ENCODE data around the gene ZNF792.
"Not testable (repeated sequence)": the region's sequence is repeated elsewhere in the genome, so short reads cannot be mapped to it uniquely, and the experiment has no call there.

Gene ZNF792

GRCh38 chr19:34995551-34995950 lies 31.5 kb upstream of the ZNF792 start:
- H3K9me3 ChIP-seq (ENCODE audit: insufficient read depth, low read depth, low read length), result peaks cover 3% of the 10 kb centered on the region
- no peak overlapping the region for H4K91ac ChIP-seq (ENCODE audit: low read depth, low read length)
- no peak overlapping the region for H3K18ac ChIP-seq (ENCODE audit: low read length)
- DNase-seq, result no peak
- H2BK120ac ChIP-seq (ENCODE audit: insufficient read depth, low read length, poor library complexity), result no peak overlapping the region
- H2AK5ac ChIP-seq (ENCODE audit: low read length), result no peak overlapping the region
- H2AFZ ChIP-seq (ENCODE audit: insufficient read depth, low read length, poor library complexity), result no peak overlapping the region
- H3K14ac ChIP-seq (ENCODE audit: low read length), result no peak overlapping the region
- no peak overlapping the region for H3K27ac ChIP-seq (ENCODE audit: low read depth, low read length)
- no peak overlapping the region for H3K4ac ChIP-seq (ENCODE audit: low read depth, low read length)
- no peak overlapping the region for H4K12ac ChIP-seq (ENCODE audit: low read depth, low read length)
- no CpG with 5 or more reads among the region's 8 CpGs for WGBS (ENCODE audit: extremely low coverage, insufficient coverage, insufficient read length)
- peaks cover 8% of the 10 kb centered on the region for H3K79me1 ChIP-seq (ENCODE audit: low read length)
- no peak overlapping the region for H3K4me3 ChIP-seq (ENCODE audit: low read depth, low read length)
- no peaks in the 10 kb centered on the region for H3K36me3 ChIP-seq (ENCODE audit: control insufficient read depth in 1 of 2, insufficient read depth in 2 of 2, low read length in 2 of 2)
- H4K8ac ChIP-seq (ENCODE audit: low read depth, low read length), result no peak overlapping the region
- peaks cover 2 to 8% of the 10 kb centered on the region in 2 experiments for H3K4me1 ChIP-seq (ENCODE audit: control insufficient read depth in 1 of 2, insufficient read depth in 2 of 2, low read length in 2 of 2)
- no peaks in the 10 kb centered on the region for H3K27me3 ChIP-seq (ENCODE audit: insufficient read depth, low read length)
- no peak overlapping the region for H3K4me2 ChIP-seq (ENCODE audit: low read length)
- H3K9ac ChIP-seq (ENCODE audit: low read length), result no peak overlapping the region
- no peak overlapping the region for H3K23ac ChIP-seq (ENCODE audit: low read length)
- H3K79me2 ChIP-seq (ENCODE audit: control insufficient read depth, insufficient read depth, low read length, poor library complexity), result peaks cover 5% of the 10 kb centered on the region
- no peak overlapping the region for H2BK12ac ChIP-seq (ENCODE audit: low read length)
- H2BK5ac ChIP-seq (ENCODE audit: low read depth, low read length, poor library complexity), result no peak overlapping the region

GRCh38 chr19:34994643-34995541 lies 30.9 kb upstream of the ZNF792 start:
- Histone ChIP-seq H3K9me3 (ENCODE audit: insufficient read depth, low read depth, low read length) (peaks cover 3% of the 10 kb centered on the region), H3K14ac (ENCODE audit: low read length) (no peak overlapping the region), H3K4me1 (ENCODE audit: control insufficient read depth in 1 of 2, insufficient read depth in 2 of 2, low read length in 2 of 2) (peaks cover 2 to 8% of the 10 kb centered on the region in 2 experiments), H2BK120ac (ENCODE audit: insufficient read depth, low read length, poor library complexity) (no peak overlapping the region), H3K4ac (ENCODE audit: low read depth, low read length) (no peak overlapping the region), H3K79me1 (ENCODE audit: low read length) (peaks cover 5% of the 10 kb centered on the region), H3K4me2 (ENCODE audit: low read length) (no peak overlapping the region), H3K27ac (ENCODE audit: low read depth, low read length) (no peak overlapping the region), H2BK12ac (ENCODE audit: low read length) (no peak overlapping the region), H3K79me2 (ENCODE audit: control insufficient read depth, insufficient read depth, low read length, poor library complexity) (peaks cover 2% of the 10 kb centered on the region), H3K4me3 (ENCODE audit: low read depth, low read length) (no peak overlapping the region), H4K91ac (ENCODE audit: low read depth, low read length) (no peak overlapping the region), H3K9ac (ENCODE audit: low read length) (no peak overlapping the region), H3K36me3 (ENCODE audit: control insufficient read depth in 1 of 2, insufficient read depth in 2 of 2, low read length in 2 of 2) (no peaks in the 10 kb centered on the region), H3K27me3 (ENCODE audit: insufficient read depth, low read length) (no peaks in the 10 kb centered on the region), H3K23ac (ENCODE audit: low read length) (no peak overlapping the region), H2AFZ (ENCODE audit: insufficient read depth, low read length, poor library complexity) (no peak overlapping the region), H4K12ac (ENCODE audit: low read depth, low read length) (no peak overlapping the region), H2AK5ac (ENCODE audit: low read length) (no peak overlapping the region), H4K8ac (ENCODE audit: low read depth, low read length) (no peak overlapping the region), H3K18ac (ENCODE audit: low read length) (no peak overlapping the region), H2BK5ac (ENCODE audit: low read depth, low read length, poor library complexity) (no peak overlapping the region)
- no CpG with 5 or more reads among the region's 17 CpGs for WGBS (ENCODE audit: extremely low coverage, insufficient coverage, insufficient read length)
- DNase-seq, result no peak

DNA sequence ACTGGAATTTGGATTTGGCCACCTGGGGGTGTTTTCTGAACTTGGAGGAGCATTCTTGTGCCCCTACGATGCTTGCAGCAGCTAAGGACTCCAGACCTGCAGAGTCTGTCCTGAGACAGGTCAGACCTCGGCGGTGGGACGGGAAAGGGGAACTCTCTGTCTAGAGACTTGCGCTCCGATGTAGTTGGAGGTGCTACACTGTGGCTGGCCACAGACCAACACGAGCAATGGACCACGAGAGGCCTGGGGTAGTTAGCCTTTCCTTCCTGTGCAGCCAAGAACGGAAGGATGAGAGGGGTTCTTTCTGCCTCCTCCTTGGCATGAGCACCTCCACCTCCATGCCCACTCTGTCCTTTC lies 30.2 kb upstream of the ZNF792 start:
- H3K27ac ChIP-seq (ENCODE audit: low read depth, low read length), result no peak overlapping the region
- no peaks in the 10 kb centered on the region for H3K36me3 ChIP-seq (ENCODE audit: control insufficient read depth in 1 of 2, insufficient read depth in 2 of 2, low read length in 2 of 2)
- no peak overlapping the region for H4K12ac ChIP-seq (ENCODE audit: low read depth, low read length)
- H2AK5ac ChIP-seq (ENCODE audit: low read length), result no peak overlapping the region
- no peak overlapping the region for H4K91ac ChIP-seq (ENCODE audit: low read depth, low read length)
- H3K23ac ChIP-seq (ENCODE audit: low read length), result no peak overlapping the region
- H4K8ac ChIP-seq (ENCODE audit: low read depth, low read length), result no peak overlapping the region
- H2BK12ac ChIP-seq (ENCODE audit: low read length), result no peak overlapping the region
- H3K79me2 ChIP-seq (ENCODE audit: control insufficient read depth, insufficient read depth, low read length, poor library complexity), result no peaks in the 10 kb centered on the region
- H3K79me1 ChIP-seq (ENCODE audit: low read length), result no peaks in the 10 kb centered on the region
- no peak overlapping the region for H3K4ac ChIP-seq (ENCODE audit: low read depth, low read length)
- H2BK5ac ChIP-seq (ENCODE audit: low read depth, low read length, poor library complexity), result no peak overlapping the region
- H3K14ac ChIP-seq (ENCODE audit: low read length), result no peak overlapping the region
- WGBS (ENCODE audit: extremely low coverage, insufficient coverage, insufficient read length), result no CpG with 5 or more reads among the region's 9 CpGs
- H3K4me2 ChIP-seq (ENCODE audit: low read length), result no peak overlapping the region
- H3K18ac ChIP-seq (ENCODE audit: low read length), result no peak overlapping the region
- no peak overlapping the region for H2AFZ ChIP-seq (ENCODE audit: insufficient read depth, low read length, poor library complexity)
- H3K9ac ChIP-seq (ENCODE audit: low read length), result no peak overlapping the region
- peaks cover 3% of the 10 kb centered on the region for H3K9me3 ChIP-seq (ENCODE audit: insufficient read depth, low read depth, low read length)
- no peak for DNase-seq
- peaks cover 2 to 6% of the 10 kb centered on the region in 2 experiments for H3K4me1 ChIP-seq (ENCODE audit: control insufficient read depth in 1 of 2, insufficient read depth in 2 of 2, low read length in 2 of 2)
- H3K27me3 ChIP-seq (ENCODE audit: insufficient read depth, low read length), result no peaks in the 10 kb centered on the region
- H2BK120ac ChIP-seq (ENCODE audit: insufficient read depth, low read length, poor library complexity), result no peak overlapping the region
- H3K4me3 ChIP-seq (ENCODE audit: low read depth, low read length), result no peak overlapping the region

DNA sequence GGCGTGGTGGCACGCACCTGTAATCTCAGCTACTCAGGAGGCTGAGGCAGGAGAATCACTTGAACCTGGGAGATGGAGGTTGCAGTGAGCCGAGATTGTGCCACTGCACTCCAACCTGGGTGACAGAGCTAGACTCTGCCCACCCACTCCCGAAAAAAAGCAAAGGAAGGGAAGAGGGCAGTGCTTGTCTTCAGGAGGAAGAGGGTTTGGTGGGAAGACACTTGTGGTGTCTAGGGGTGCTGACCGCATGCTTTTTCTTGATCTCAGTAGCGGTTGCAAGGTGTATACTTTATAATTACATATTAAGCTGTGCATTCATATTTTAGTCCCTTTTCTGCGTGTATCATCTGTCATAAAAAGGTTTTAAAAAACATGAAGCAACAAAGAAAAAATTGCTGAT lies 28.6 kb upstream of the ZNF792 start:
- H2BK120ac ChIP-seq (ENCODE audit: insufficient read depth, low read length, poor library complexity); H3K4me2 ChIP-seq (ENCODE audit: low read length); H3K4ac ChIP-seq (ENCODE audit: low read depth, low read length); H3K23ac ChIP-seq (ENCODE audit: low read length); DNase-seq; H3K79me1 ChIP-seq (ENCODE audit: low read length); H2AK5ac ChIP-seq (ENCODE audit: low read length); H3K9ac ChIP-seq (ENCODE audit: low read length); H3K27me3 ChIP-seq (ENCODE audit: insufficient read depth, low read length); H2AFZ ChIP-seq (ENCODE audit: insufficient read depth, low read length, poor library complexity); H4K91ac ChIP-seq (ENCODE audit: low read depth, low read length); H2BK5ac ChIP-seq (ENCODE audit: low read depth, low read length, poor library complexity); H3K14ac ChIP-seq (ENCODE audit: low read length); H2BK12ac ChIP-seq (ENCODE audit: low read length); H4K8ac ChIP-seq (ENCODE audit: low read depth, low read length); H3K4me3 ChIP-seq (ENCODE audit: low read depth, low read length); H4K12ac ChIP-seq (ENCODE audit: low read depth, low read length); H3K9me3 ChIP-seq (ENCODE audit: insufficient read depth, low read depth, low read length); H3K36me3 ChIP-seq (ENCODE audit: control insufficient read depth in 1 of 2, insufficient read depth in 2 of 2, low read length in 2 of 2); H3K4me1 ChIP-seq (ENCODE audit: control insufficient read depth in 1 of 2, insufficient read depth in 2 of 2, low read length in 2 of 2); H3K27ac ChIP-seq (ENCODE audit: low read depth, low read length); H3K79me2 ChIP-seq (ENCODE audit: control insufficient read depth, insufficient read depth, low read length, poor library complexity); H3K18ac ChIP-seq (ENCODE audit: low read length): not testable (repeated sequence)
- WGBS (ENCODE audit: extremely low coverage, insufficient coverage, insufficient read length), result no CpG with 5 or more reads among the region's 7 CpGs

Measured in trophoblast cell (in vitro differentiated cells and primary cell).